HUES48 (cell line): ENCODE data around the gene HERPUD2.
"Not testable (repeated sequence)": the region's sequence is repeated elsewhere in the genome, so short reads cannot be mapped to it uniquely, and the experiment has no call there.

Experiments
- H3K27ac ChIP-seq: one replicate; pipeline ENCODE4 v1.7.0; 2013; ENCODE audit warnings: low read depth, low read length, inconsistent platforms
- H3K27me3 ChIP-seq: 2 replicates; pipeline ENCODE4 v1.6.1; 2013; ENCODE audit warnings: mild to moderate bottlenecking, low read length; ENCODE audit not compliant: control insufficient read depth, insufficient read depth
- H3K36me3 ChIP-seq: 2 replicates; pipeline ENCODE4 v1.6.1; 2013; ENCODE audit warnings: low read length; ENCODE audit not compliant: control insufficient read depth, insufficient read depth
- H3K4me1 ChIP-seq: 2 replicates; pipeline ENCODE4 v1.6.1; 2013; ENCODE audit warnings: mild to moderate bottlenecking, low read length; ENCODE audit not compliant: control insufficient read depth, insufficient read depth
- H3K4me3 ChIP-seq: 2 replicates; pipeline ENCODE4 v1.5.1; 2013; ENCODE audit warnings: mild to moderate bottlenecking, low read depth, low read length
- H3K9ac ChIP-seq: 2 replicates; pipeline ENCODE4 v1.6.1; 2013; ENCODE audit warnings: mild to moderate bottlenecking, low read depth, low read length, moderate library complexity
- H3K9me3 ChIP-seq: 2 replicates; pipeline ENCODE4 v1.6.1; 2013; ENCODE audit warnings: low read length; ENCODE audit not compliant: control insufficient read depth, insufficient read depth

HERPUD2 gene

DNA sequence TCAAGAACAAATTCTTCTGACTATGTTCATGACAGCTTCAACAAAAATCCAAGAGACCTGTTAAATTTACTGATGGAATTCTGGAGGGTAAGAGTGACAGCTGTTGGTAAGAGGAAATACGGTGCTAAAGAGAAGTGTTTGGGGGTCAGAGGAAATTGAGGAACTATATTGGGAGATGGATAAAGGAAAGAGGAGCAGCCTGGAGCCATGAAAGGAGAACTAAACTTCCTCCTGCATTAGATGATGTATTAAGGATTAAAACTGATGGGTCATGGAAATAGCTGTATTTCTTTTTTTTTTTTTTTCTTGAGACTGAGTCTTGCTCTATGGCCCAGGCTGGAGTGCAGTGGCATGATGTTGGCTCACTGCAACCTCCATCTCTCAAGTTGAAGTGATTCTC, 95.3 kb downstream of the HERPUD2 start:
- Histone ChIP-seq H3K4me3 (no peak overlapping the region), H3K4me1 (no peaks in the 10 kb centered on the region), H3K9me3 (no peaks in the 10 kb centered on the region), H3K9ac (no peak overlapping the region), H3K27me3 (no peaks in the 10 kb centered on the region), H3K27ac (no peak overlapping the region), H3K36me3 (no peaks in the 10 kb centered on the region)

DNA sequence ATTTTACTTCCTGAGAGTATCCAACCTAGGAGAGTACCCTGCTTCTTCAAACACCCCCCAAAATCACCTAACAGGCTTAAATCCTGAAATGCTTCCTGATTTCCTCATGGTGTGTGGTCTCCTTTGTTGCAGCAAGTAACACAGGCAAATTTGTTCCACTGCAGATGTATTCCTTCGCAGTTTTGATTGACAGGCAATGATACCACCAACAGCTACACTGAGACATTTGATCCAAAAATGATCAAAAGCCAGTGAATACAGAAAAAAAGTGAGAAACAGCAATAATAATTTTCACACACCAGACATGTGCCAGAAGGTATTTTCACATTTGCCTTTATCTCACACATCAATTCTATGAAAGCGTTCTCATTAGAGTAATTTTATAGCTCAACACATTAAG, 95.9 kb downstream of the HERPUD2 start:
- Histone ChIP-seq H3K9me3 (no peaks in the 10 kb centered on the region), H3K4me1 (no peaks in the 10 kb centered on the region)

DNA sequence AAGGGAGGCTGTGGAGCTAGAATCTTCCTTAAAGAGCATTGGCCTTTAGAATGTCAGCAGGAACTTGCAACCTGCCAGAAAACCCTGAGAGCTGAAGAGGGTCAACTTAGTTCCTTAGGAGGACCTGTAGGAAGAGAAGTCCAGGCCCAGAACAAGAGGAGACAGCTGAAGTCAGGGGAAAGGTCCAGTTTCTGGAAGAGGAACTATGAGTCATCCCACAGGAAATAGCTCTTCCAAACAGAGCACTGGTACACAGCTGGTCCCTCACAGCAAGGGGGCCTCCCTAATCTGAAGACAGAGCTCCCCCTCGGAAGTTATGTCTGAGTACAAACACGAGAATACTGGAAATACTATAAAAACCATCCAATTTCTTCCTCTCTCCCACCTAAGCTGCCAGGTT, 98.9 kb downstream of the HERPUD2 start:
- H3K4me1 ChIP-seq, result no peaks in the 10 kb centered on the region
- H3K27ac ChIP-seq, result no peak overlapping the region
- H3K9me3 ChIP-seq, result no peaks in the 10 kb centered on the region
- no peaks in the 10 kb centered on the region for H3K27me3 ChIP-seq
- no peak overlapping the region for H3K9ac ChIP-seq
- no peak overlapping the region for H3K4me3 ChIP-seq
- H3K36me3 ChIP-seq, result no peaks in the 10 kb centered on the region

More for the DNA sequence above, 95.9 kb downstream of the HERPUD2 start:
- no peak overlapping the region for H3K27ac ChIP-seq
- no peaks in the 10 kb centered on the region for H3K27me3 ChIP-seq
- H3K36me3 ChIP-seq, result no peaks in the 10 kb centered on the region
- no peak overlapping the region for H3K9ac ChIP-seq
- H3K4me3 ChIP-seq, result no peak overlapping the region

DNA sequence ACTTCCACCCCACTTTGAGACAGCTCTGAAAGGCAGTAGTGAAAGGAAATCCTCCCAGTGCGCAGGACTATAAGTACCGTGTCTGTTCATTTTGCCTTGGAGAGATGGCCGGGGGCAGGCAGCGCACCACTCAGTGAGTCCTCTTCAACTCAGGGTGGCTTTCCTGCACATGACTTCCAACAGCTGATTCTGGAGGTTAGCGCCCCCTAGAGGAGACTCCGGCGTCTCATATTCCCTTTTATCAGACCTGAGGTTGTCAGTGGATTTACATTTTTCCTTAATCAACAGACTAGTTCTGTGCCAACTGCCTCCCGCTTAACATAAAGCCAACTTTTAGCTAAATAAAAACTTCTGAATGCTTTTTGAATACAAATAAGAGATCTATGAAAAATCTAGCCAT, 101.0 kb downstream of the HERPUD2 start:
- H3K4me1 ChIP-seq, result 0 out of 2 replicates have a peak, but pooled peaks cover 3% of the 10 kb centered on the region

DNA sequence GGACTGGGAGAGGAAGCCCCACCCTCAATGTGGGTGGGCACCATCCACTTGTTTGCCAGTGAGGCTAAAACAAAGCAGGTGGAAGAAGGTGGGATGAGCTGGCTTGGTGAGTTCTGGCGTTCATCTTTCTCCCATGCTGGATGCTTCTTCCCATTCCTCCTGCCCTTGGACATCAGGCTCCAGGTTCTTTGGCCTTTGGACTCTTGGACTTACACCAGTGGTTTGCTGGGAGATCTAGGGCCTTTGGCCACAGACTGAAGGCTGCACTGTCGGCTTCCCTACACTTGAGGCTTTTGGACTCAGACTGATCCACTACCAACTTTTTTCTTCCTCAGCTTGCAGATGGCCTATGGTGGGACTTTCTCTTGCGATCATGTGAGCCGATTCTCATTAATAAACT, 106.3 kb downstream of the HERPUD2 start:
- Histone ChIP-seq H3K9me3 (no peaks in the 10 kb centered on the region), H3K9ac (no peak overlapping the region), H3K4me3 (no peak overlapping the region), H3K27me3 (no peaks in the 10 kb centered on the region), H3K27ac (no peak overlapping the region), H3K36me3 (no peaks in the 10 kb centered on the region), H3K4me1 (0 out of 2 replicates have a peak, but pooled peaks cover 7% of the 10 kb centered on the region)

More for the DNA sequence above, 101.0 kb downstream of the HERPUD2 start:
- H3K9me3 ChIP-seq, result no peaks in the 10 kb centered on the region
- no peak overlapping the region for H3K4me3 ChIP-seq
- no peaks in the 10 kb centered on the region for H3K27me3 ChIP-seq
- no peak overlapping the region for H3K9ac ChIP-seq
- no peak overlapping the region for H3K27ac ChIP-seq
- no peaks in the 10 kb centered on the region for H3K36me3 ChIP-seq

DNA sequence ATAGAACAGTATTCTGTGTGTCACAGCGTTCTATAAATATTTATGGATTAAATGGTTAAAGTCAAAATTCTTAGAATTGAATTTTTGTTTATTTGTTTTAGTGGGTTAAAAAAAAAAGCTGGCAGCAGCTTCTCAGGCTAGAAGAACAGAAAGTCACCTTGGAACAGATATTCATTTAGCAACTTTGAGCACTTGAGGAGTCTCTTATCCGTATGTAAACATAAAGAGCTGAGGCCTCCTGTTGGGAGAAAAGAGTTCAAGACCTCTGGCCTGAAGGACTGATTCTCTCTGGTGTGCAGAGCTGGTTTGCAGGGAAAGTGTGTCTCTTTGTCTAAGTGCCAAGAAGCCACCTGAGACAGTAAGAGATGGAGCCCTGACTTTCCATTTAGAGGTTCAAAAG, 109.9 kb downstream of the HERPUD2 start:
- Histone ChIP-seq H3K9me3 (no peaks in the 10 kb centered on the region), H3K27me3 (no peaks in the 10 kb centered on the region), H3K4me1 (0 out of 2 replicates have a peak, but pooled peaks cover 4% of the 10 kb centered on the region), H3K9ac (no peak overlapping the region), H3K4me3 (no peak overlapping the region), H3K27ac (no peak overlapping the region), H3K36me3 (no peaks in the 10 kb centered on the region)

DNA sequence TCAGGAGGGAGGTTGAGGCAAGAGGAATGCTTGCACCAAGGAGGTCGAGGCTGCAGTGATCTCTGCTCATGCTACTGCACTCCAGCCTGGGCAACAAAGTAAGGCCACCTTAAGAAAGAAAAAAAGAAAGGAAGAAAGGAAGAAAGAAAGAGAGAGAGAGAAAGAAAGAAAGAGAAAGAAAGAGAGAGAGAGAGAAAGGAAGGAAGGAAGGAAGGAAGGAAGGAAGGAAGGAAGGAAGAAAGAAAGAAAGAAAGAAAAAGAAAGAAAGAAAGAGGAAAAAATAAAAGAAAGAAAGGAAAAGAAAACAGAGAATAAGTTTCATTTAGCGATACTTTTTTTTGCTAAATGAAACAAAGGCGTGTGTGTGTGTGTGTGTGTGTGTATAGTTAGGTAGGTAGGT, 110.4 kb downstream of the HERPUD2 start:
- H3K27ac ChIP-seq, H3K4me1 ChIP-seq, H3K27me3 ChIP-seq, H3K9ac ChIP-seq, H3K9me3 ChIP-seq, H3K4me3 ChIP-seq, H3K36me3 ChIP-seq: not testable (repeated sequence)
